Neuron (in vitro differentiated cells): ENCODE results near the gene NCAPG2.

Source experiments
- H2AFZ ChIP-seq: one replicate; pipeline ENCODE4 v1.6.1; 2013; ENCODE audit warnings: low read depth, mild to moderate bottlenecking, inconsistent platforms, low read length, moderate library complexity
- H3K27me3 ChIP-seq: one replicate; pipeline ENCODE4 v1.6.1; 2013; ENCODE audit warnings: low read length; ENCODE audit not compliant: insufficient read depth
- H3K36me3 ChIP-seq: one replicate; pipeline ENCODE4 v1.6.1; 2013; ENCODE audit warnings: low read length; ENCODE audit not compliant: insufficient read depth
- H3K4me1 ChIP-seq: one replicate; pipeline ENCODE4 v1.6.1; 2013; ENCODE audit warnings: low read length; ENCODE audit not compliant: insufficient read depth
- H3K4me3 ChIP-seq: 2 replicates; pipeline ENCODE4 v1.5.1; 2013; ENCODE audit warnings: mild to moderate bottlenecking, low read length, moderate library complexity
- H3K9me3 ChIP-seq: one replicate; pipeline ENCODE4 v1.6.1; 2013; ENCODE audit warnings: low read length

Gene NCAPG2

GRCh38 chr7:158730383-158731346 is 26.1 kb upstream of the NCAPG2 start:
- Histone ChIP-seq H3K36me3 (peaks cover 4% of the 10 kb centered on the region), H2AFZ (peak overlapping the region; percentile 53), H3K27me3 (no peaks in the 10 kb centered on the region), H3K9me3 (peaks cover 2% of the 10 kb centered on the region), H3K4me3 (no peak overlapping the region), H3K4me1 (peaks cover 8% of the 10 kb centered on the region)

GRCh38 chr7:158729646-158730382 is 25.2 kb upstream of the NCAPG2 start:
- Histone ChIP-seq H3K4me3 (no peak overlapping the region), H3K36me3 (peaks cover 4% of the 10 kb centered on the region), H3K4me1 (peaks cover 8% of the 10 kb centered on the region), H2AFZ (no peak overlapping the region), H3K27me3 (no peaks in the 10 kb centered on the region), H3K9me3 (peaks cover 2% of the 10 kb centered on the region)

- Histone ChIP-seq H3K9me3 (peaks cover under 1% of the 10 kb centered on the region), H3K27me3 (no peaks in the 10 kb centered on the region), H3K4me1 (peaks cover 8% of the 10 kb centered on the region), H2AFZ (no peak overlapping the region), H3K36me3 (peaks cover 2% of the 10 kb centered on the region), H3K4me3 (no peak overlapping the region)
Observed at GRCh38 chr7:158728911-158729645, 24.5 kb upstream of the NCAPG2 start.

- H3K9me3 ChIP-seq, result no peaks in the 10 kb centered on the region
- H2AFZ ChIP-seq, result no peak overlapping the region
- H3K36me3 ChIP-seq, result no peaks in the 10 kb centered on the region
- H3K27me3 ChIP-seq, result no peaks in the 10 kb centered on the region
- peaks cover 8% of the 10 kb centered on the region for H3K4me1 ChIP-seq
- H3K4me3 ChIP-seq, result no peak overlapping the region
Observed at GRCh38 chr7:158727690-158728089, 23.1 kb upstream of the NCAPG2 start.

- H3K4me3 ChIP-seq, result no peak overlapping the region
- no peaks in the 10 kb centered on the region for H3K9me3 ChIP-seq
- no peaks in the 10 kb centered on the region for H3K27me3 ChIP-seq
- H3K36me3 ChIP-seq, result no peaks in the 10 kb centered on the region
- H2AFZ ChIP-seq, result no peak overlapping the region
- peaks cover 8% of the 10 kb centered on the region for H3K4me1 ChIP-seq
Observed at GRCh38 chr7:158726277-158726807, 21.7 kb upstream of the NCAPG2 start.

GRCh38 chr7:158725506-158725800 is 20.8 kb upstream of the NCAPG2 start:
- no peaks in the 10 kb centered on the region for H3K36me3 ChIP-seq
- H3K9me3 ChIP-seq, result no peaks in the 10 kb centered on the region
- peaks cover 2% of the 10 kb centered on the region for H3K4me1 ChIP-seq
- H3K27me3 ChIP-seq, result no peaks in the 10 kb centered on the region
- no peak overlapping the region for H3K4me3 ChIP-seq
- H2AFZ ChIP-seq, result no peak overlapping the region

- Histone ChIP-seq H3K9me3 (no peaks in the 10 kb centered on the region), H3K4me1 (no peaks in the 10 kb centered on the region)
Observed at GRCh38 chr7:158724658-158725505, 20.3 kb upstream of the NCAPG2 start.

GRCh38 chr7:158723714-158724385 is 19.2 kb upstream of the NCAPG2 start:
- no peaks in the 10 kb centered on the region for H3K9me3 ChIP-seq
- no peaks in the 10 kb centered on the region for H3K4me1 ChIP-seq
- no peaks in the 10 kb centered on the region for H3K36me3 ChIP-seq
- no peaks in the 10 kb centered on the region for H3K27me3 ChIP-seq
- no peak overlapping the region for H3K4me3 ChIP-seq
- H2AFZ ChIP-seq, result no peak overlapping the region

More at GRCh38 chr7:158724658-158725505, 20.3 kb upstream of the NCAPG2 start:
- Histone ChIP-seq H3K27me3 (no peaks in the 10 kb centered on the region), H2AFZ (no peak overlapping the region), H3K36me3 (no peaks in the 10 kb centered on the region), H3K4me3 (no peak overlapping the region)

GRCh38 chr7:158723266-158723665 is 18.7 kb upstream of the NCAPG2 start:
- Histone ChIP-seq H2AFZ (no peak overlapping the region), H3K4me3 (no peak overlapping the region), H3K4me1 (no peaks in the 10 kb centered on the region), H3K36me3 (no peaks in the 10 kb centered on the region), H3K27me3 (no peaks in the 10 kb centered on the region), H3K9me3 (no peaks in the 10 kb centered on the region)

GRCh38 chr7:158722574-158723237 is 18.1 kb upstream of the NCAPG2 start:
- Histone ChIP-seq H3K9me3 (no peaks in the 10 kb centered on the region), H3K27me3 (no peaks in the 10 kb centered on the region), H3K4me3 (no peak overlapping the region), H3K36me3 (no peaks in the 10 kb centered on the region), H2AFZ (no peak overlapping the region), H3K4me1 (no peaks in the 10 kb centered on the region)

- H3K9me3 ChIP-seq, result no peaks in the 10 kb centered on the region
- H3K36me3 ChIP-seq, result no peaks in the 10 kb centered on the region
- H3K4me3 ChIP-seq, result no peak overlapping the region
- H3K27me3 ChIP-seq, result no peaks in the 10 kb centered on the region
- H2AFZ ChIP-seq, result no peak overlapping the region
- no peaks in the 10 kb centered on the region for H3K4me1 ChIP-seq
Observed at GRCh38 chr7:158720112-158720511, 15.5 kb upstream of the NCAPG2 start.
